IPS-20b (cell line): ENCODE measurements around the gene VAMP8.
A peak's percentile ranks its signal among the peaks of the same experiment; 100 is the strongest.
"Not testable (repeated sequence)": the region's sequence is repeated elsewhere in the genome, so short reads cannot be mapped to it uniquely, and the experiment has no call there.

Experiments used
- H3K27ac ChIP-seq: one replicate; pipeline ENCODE4 v1.5.1; 2013; ENCODE audit warnings: low read length
- H3K27me3 ChIP-seq: 2 replicates; pipeline ENCODE4 v1.6.1; 2013; ENCODE audit warnings: mild to moderate bottlenecking, low read length, inconsistent platforms; ENCODE audit not compliant: insufficient read depth
- H3K36me3 ChIP-seq: 2 replicates; pipeline ENCODE4 v1.6.1; 2013; ENCODE audit warnings: low read depth, mild to moderate bottlenecking, inconsistent platforms, low read length, moderate library complexity; ENCODE audit not compliant: insufficient read depth
- H3K4me1 ChIP-seq: 2 replicates; pipeline ENCODE4 v1.6.1; 2013; ENCODE audit warnings: mild to moderate bottlenecking, control low read depth, inconsistent platforms, low read length, moderate library complexity; ENCODE audit not compliant: insufficient read depth
- H3K4me3 ChIP-seq: 2 replicates; pipeline ENCODE4 v1.5.1; 2013; ENCODE audit warnings: mild to moderate bottlenecking, low read length, inconsistent platforms
- H3K9ac ChIP-seq: 2 replicates; pipeline ENCODE4 v1.6.1; 2013; ENCODE audit warnings: low read depth, mild to moderate bottlenecking, inconsistent platforms, low read length, moderate library complexity
- H3K9me3 ChIP-seq: 2 replicates; pipeline ENCODE4 v1.6.1; 2013; ENCODE audit warnings: mild to moderate bottlenecking, low read depth, low read length, inconsistent platforms; ENCODE audit not compliant: insufficient read depth

The VAMP8 gene

GRCh38 chr2:85548608-85548900 is 28.8 kb upstream of the VAMP8 start:
- Histone ChIP-seq H3K4me3 (no peak overlapping the region), H3K4me1 (no peaks in the 10 kb centered on the region), H3K36me3 (peaks cover 78% of the 10 kb centered on the region), H3K9me3 (no peaks in the 10 kb centered on the region), H3K9ac (no peak overlapping the region), H3K27ac (no peak overlapping the region), H3K27me3 (no peaks in the 10 kb centered on the region)

- no peak overlapping the region for H3K9ac ChIP-seq
- H3K4me1 ChIP-seq: no peaks in the 10 kb centered on the region
- no peaks in the 10 kb centered on the region for H3K9me3 ChIP-seq
- H3K36me3 ChIP-seq: peaks cover 78% of the 10 kb centered on the region
- no peak overlapping the region for H3K4me3 ChIP-seq
- no peaks in the 10 kb centered on the region for H3K27me3 ChIP-seq
- no peak overlapping the region for H3K27ac ChIP-seq
Observed at GRCh38 chr2:85549095-85549494, 28.3 kb upstream of the VAMP8 start.

GRCh38 chr2:85549826-85550225 is 27.6 kb upstream of the VAMP8 start:
- H3K27ac ChIP-seq: no peak overlapping the region
- no peaks in the 10 kb centered on the region for H3K9me3 ChIP-seq
- H3K4me3 ChIP-seq: no peak overlapping the region
- no peak overlapping the region for H3K9ac ChIP-seq
- no peaks in the 10 kb centered on the region for H3K4me1 ChIP-seq
- H3K27me3 ChIP-seq: no peaks in the 10 kb centered on the region
- peaks cover 78% of the 10 kb centered on the region for H3K36me3 ChIP-seq

- Histone ChIP-seq H3K9ac (no peak overlapping the region), H3K9me3 (no peaks in the 10 kb centered on the region), H3K4me1 (no peaks in the 10 kb centered on the region), H3K36me3 (peaks cover 78% of the 10 kb centered on the region), H3K4me3 (no peak overlapping the region), H3K27ac (no peak overlapping the region), H3K27me3 (no peaks in the 10 kb centered on the region)
Observed at GRCh38 chr2:85550486-85550885, 26.9 kb upstream of the VAMP8 start.

- no peak overlapping the region for H3K4me3 ChIP-seq
- H3K9ac ChIP-seq: no peak overlapping the region
- H3K27ac ChIP-seq: no peak overlapping the region
- no peaks in the 10 kb centered on the region for H3K27me3 ChIP-seq
- H3K4me1 ChIP-seq: no peaks in the 10 kb centered on the region
- peaks cover 86% of the 10 kb centered on the region for H3K36me3 ChIP-seq
- H3K9me3 ChIP-seq: no peaks in the 10 kb centered on the region
Observed at GRCh38 chr2:85551698-85552678, 25.4 kb upstream of the VAMP8 start.

GRCh38 chr2:85553184-85553583 is 24.2 kb upstream of the VAMP8 start:
- no peak overlapping the region for H3K9ac ChIP-seq
- H3K4me1 ChIP-seq: no peaks in the 10 kb centered on the region

GRCh38 chr2:85554980-85555612 is 22.3 kb upstream of the VAMP8 start:
- Histone ChIP-seq H3K27ac (no peak overlapping the region), H3K27me3 (no peaks in the 10 kb centered on the region), H3K4me1 (peaks cover 4% of the 10 kb centered on the region; the same call in 1 of the 2 replicates), H3K9ac (no peak overlapping the region), H3K4me3 (no peak overlapping the region), H3K36me3 (peaks cover 80% of the 10 kb centered on the region), H3K9me3 (no peaks in the 10 kb centered on the region)

More at GRCh38 chr2:85553184-85553583, 24.2 kb upstream of the VAMP8 start:
- Histone ChIP-seq H3K27ac (no peak overlapping the region), H3K9me3 (no peaks in the 10 kb centered on the region), H3K4me3 (no peak overlapping the region), H3K27me3 (no peaks in the 10 kb centered on the region), H3K36me3 (peaks cover 93% of the 10 kb centered on the region)

- Histone ChIP-seq H3K4me1 (peaks cover 5% of the 10 kb centered on the region; the same call in 1 of the 2 replicates), H3K9me3 (no peaks in the 10 kb centered on the region), H3K9ac (no peak overlapping the region), H3K27ac (no peak overlapping the region), H3K27me3 (no peaks in the 10 kb centered on the region), H3K4me3 (no peak overlapping the region), H3K36me3 (peaks cover 61% of the 10 kb centered on the region)
Observed at GRCh38 chr2:85557130-85557529, 20.3 kb upstream of the VAMP8 start.

GRCh38 chr2:85558160-85558559 is 19.2 kb upstream of the VAMP8 start:
- Histone ChIP-seq H3K9me3 (no peaks in the 10 kb centered on the region), H3K4me3 (no peak overlapping the region), H3K27ac (no peak overlapping the region), H3K9ac (no peak overlapping the region), H3K27me3 (no peaks in the 10 kb centered on the region), H3K36me3 (peaks cover 51% of the 10 kb centered on the region), H3K4me1 (peaks cover 5% of the 10 kb centered on the region; the same call in 1 of the 2 replicates)

GRCh38 chr2:85560403-85560726 is 17.0 kb upstream of the VAMP8 start:
- H3K27ac ChIP-seq: not testable (repeated sequence)

GRCh38 chr2:85560812-85561279 is 16.5 kb upstream of the VAMP8 start:
- Histone ChIP-seq H3K4me3 (peak overlapping the region; percentile 86), H3K27me3 (no peaks in the 10 kb centered on the region), H3K4me1 (peaks cover 5% of the 10 kb centered on the region; the same call in 1 of the 2 replicates), H3K36me3 (peaks cover 26% of the 10 kb centered on the region), H3K9ac (peak overlapping the region; percentile 75; the same call in 1 of the 2 replicates), H3K9me3 (no peaks in the 10 kb centered on the region), H3K27ac (no peak overlapping the region)

More at GRCh38 chr2:85560403-85560726, 17.0 kb upstream of the VAMP8 start:
- peaks cover 30% of the 10 kb centered on the region for H3K36me3 ChIP-seq
- H3K4me3 ChIP-seq: peak overlapping the region; percentile 86
- not testable (repeated sequence) for H3K4me1 ChIP-seq, H3K27me3 ChIP-seq, H3K9me3 ChIP-seq
- H3K9ac ChIP-seq: peak overlapping the region; percentile 75; the same call in 1 of the 2 replicates
